Measurements from ENCODE around the gene TREML1. TPM values are rescaled to one million over a fixed set of nuclear protein-coding genes. Genes with fewer than 3 reads are reported as not detected.

Gene TREML1
- polyA plus RNA-seq, 4 donors: 0.07 to 0.16 TPM; not detected in 2

GRCh38 chr6:41161380-41161779 is 7.2 kb upstream of the TREML1 start:
- Histone ChIP-seq H3K4me3 (ENCODE audit: low read depth in 1 of 3, low read length in 3 of 3) (no peak overlapping the region), H3K27ac (ENCODE audit: low read depth in 1 of 3, low read length in 2 of 3) (no peak overlapping the region), H3K36me3 (ENCODE audit: control insufficient read depth in 3 of 3, insufficient read depth in 2 of 3, low read depth in 1 of 3, low read length in 3 of 3) (no peaks in the 10 kb centered on the region), H3K27me3 (ENCODE audit: control insufficient read depth in 3 of 3, insufficient read depth in 3 of 3, low read length in 3 of 3) (no peaks in the 10 kb centered on the region), H3K4me1 (ENCODE audit: control insufficient read depth in 3 of 3, insufficient read depth in 2 of 3, low read depth in 1 of 3, low read length in 2 of 3) (no peaks in the 10 kb centered on the region), H3K9me3 (ENCODE audit: control insufficient read depth in 2 of 2, insufficient read depth in 1 of 2, low read depth in 1 of 2, low read length in 1 of 2) (no peaks in the 10 kb centered on the region)
- DNase-seq (no peak), FAIRE-seq (no peak)
- WGBS, 3 donors: 85 to 89% (median 87%) methylated on average over 10 of the region's 10 CpGs

- 71 to 83% (median 75%) methylated on average over 3 of the region's 3 CpGs for WGBS, 3 donors
- H3K27ac ChIP-seq (ENCODE audit: low read depth in 1 of 3, low read length in 2 of 3): no peak overlapping the region
- FAIRE-seq: no peak
- H3K4me1 ChIP-seq (ENCODE audit: control insufficient read depth in 3 of 3, insufficient read depth in 2 of 3, low read depth in 1 of 3, low read length in 2 of 3): no peaks in the 10 kb centered on the region
- H3K4me3 ChIP-seq (ENCODE audit: low read depth in 1 of 3, low read length in 3 of 3): no peak overlapping the region
- H3K27me3 ChIP-seq (ENCODE audit: control insufficient read depth in 3 of 3, insufficient read depth in 3 of 3, low read length in 3 of 3): no peaks in the 10 kb centered on the region
- H3K9me3 ChIP-seq (ENCODE audit: control insufficient read depth in 2 of 2, insufficient read depth in 1 of 2, low read depth in 1 of 2, low read length in 1 of 2): no peaks in the 10 kb centered on the region
- no peak for DNase-seq
- H3K36me3 ChIP-seq (ENCODE audit: control insufficient read depth in 3 of 3, insufficient read depth in 2 of 3, low read depth in 1 of 3, low read length in 3 of 3): no peaks in the 10 kb centered on the region
Measured at GRCh38 chr6:41160933-41161332, 6.8 kb upstream of the TREML1 start.

- WGBS, 3 donors: 61 to 68% (median 67%) methylated on average over 12 of the region's 12 CpGs
- Histone ChIP-seq H3K4me1 (ENCODE audit: control insufficient read depth in 3 of 3, insufficient read depth in 2 of 3, low read depth in 1 of 3, low read length in 2 of 3) (no peaks in the 10 kb centered on the region), H3K36me3 (ENCODE audit: control insufficient read depth in 3 of 3, insufficient read depth in 2 of 3, low read depth in 1 of 3, low read length in 3 of 3) (no peaks in the 10 kb centered on the region), H3K27me3 (ENCODE audit: control insufficient read depth in 3 of 3, insufficient read depth in 3 of 3, low read length in 3 of 3) (no peaks in the 10 kb centered on the region), H3K27ac (ENCODE audit: low read depth in 1 of 3, low read length in 2 of 3) (no peak overlapping the region), H3K4me3 (ENCODE audit: low read depth in 1 of 3, low read length in 3 of 3) (no peak overlapping the region), H3K9me3 (ENCODE audit: control insufficient read depth in 2 of 2, insufficient read depth in 1 of 2, low read depth in 1 of 2, low read length in 1 of 2) (no peaks in the 10 kb centered on the region)
- DNase-seq (peak in 1 of 2 donors; percentile 11), FAIRE-seq (no peak)
Measured at GRCh38 chr6:41159415-41160082, 5.4 kb upstream of the TREML1 start.

GRCh38 chr6:41157323-41157722 is 3.2 kb upstream of the TREML1 start:
- no peak overlapping the region for H3K4me3 ChIP-seq (ENCODE audit: low read depth in 1 of 3, low read length in 3 of 3)
- FAIRE-seq (no peak), DNase-seq (no peak)
- H3K4me1 ChIP-seq (ENCODE audit: control insufficient read depth in 3 of 3, insufficient read depth in 2 of 3, low read depth in 1 of 3, low read length in 2 of 3): no peaks in the 10 kb centered on the region
- no peak overlapping the region for H3K27ac ChIP-seq (ENCODE audit: low read depth in 1 of 3, low read length in 2 of 3)
- no peaks in the 10 kb centered on the region for H3K9me3 ChIP-seq (ENCODE audit: control insufficient read depth in 2 of 2, insufficient read depth in 1 of 2, low read depth in 1 of 2, low read length in 1 of 2)
- WGBS, 3 donors: 78 to 87% (median 86%) methylated on average over 5 of the region's 5 CpGs
- H3K36me3 ChIP-seq (ENCODE audit: control insufficient read depth in 3 of 3, insufficient read depth in 2 of 3, low read depth in 1 of 3, low read length in 3 of 3): no peaks in the 10 kb centered on the region
- no peaks in the 10 kb centered on the region for H3K27me3 ChIP-seq (ENCODE audit: control insufficient read depth in 3 of 3, insufficient read depth in 3 of 3, low read length in 3 of 3)

- Histone ChIP-seq H3K27ac (ENCODE audit: low read depth in 1 of 3, low read length in 2 of 3) (no peak overlapping the region), H3K4me1 (ENCODE audit: control insufficient read depth in 3 of 3, insufficient read depth in 2 of 3, low read depth in 1 of 3, low read length in 2 of 3) (no peaks in the 10 kb centered on the region), H3K36me3 (ENCODE audit: control insufficient read depth in 3 of 3, insufficient read depth in 2 of 3, low read depth in 1 of 3, low read length in 3 of 3) (no peaks in the 10 kb centered on the region), H3K4me3 (ENCODE audit: low read depth in 1 of 3, low read length in 3 of 3) (no peak overlapping the region), H3K9me3 (ENCODE audit: control insufficient read depth in 2 of 2, insufficient read depth in 1 of 2, low read depth in 1 of 2, low read length in 1 of 2) (no peaks in the 10 kb centered on the region), H3K27me3 (ENCODE audit: control insufficient read depth in 3 of 3, insufficient read depth in 3 of 3, low read length in 3 of 3) (no peaks in the 10 kb centered on the region)
- WGBS, 3 donors: 84 to 95% (median 94%) methylated on average over 6 of the region's 6 CpGs
- no peak for DNase-seq
- no peak for FAIRE-seq
Measured at GRCh38 chr6:41156771-41157170, 2.6 kb upstream of the TREML1 start.

GRCh38 chr6:41156001-41156400 is 1.9 kb upstream of the TREML1 start:
- DNase-seq (no peak), FAIRE-seq (no peak)
- Histone ChIP-seq H3K27ac (ENCODE audit: low read depth in 1 of 3, low read length in 2 of 3) (no peak overlapping the region), H3K4me3 (ENCODE audit: low read depth in 1 of 3, low read length in 3 of 3) (no peak overlapping the region), H3K9me3 (ENCODE audit: control insufficient read depth in 2 of 2, insufficient read depth in 1 of 2, low read depth in 1 of 2, low read length in 1 of 2) (no peaks in the 10 kb centered on the region), H3K36me3 (ENCODE audit: control insufficient read depth in 3 of 3, insufficient read depth in 2 of 3, low read depth in 1 of 3, low read length in 3 of 3) (no peaks in the 10 kb centered on the region), H3K4me1 (ENCODE audit: control insufficient read depth in 3 of 3, insufficient read depth in 2 of 3, low read depth in 1 of 3, low read length in 2 of 3) (no peaks in the 10 kb centered on the region), H3K27me3 (ENCODE audit: control insufficient read depth in 3 of 3, insufficient read depth in 3 of 3, low read length in 3 of 3) (no peaks in the 10 kb centered on the region)
- 83 to 91% (median 90%) methylated on average over 4 of the region's 4 CpGs for WGBS, 3 donors

- WGBS, 3 donors: 26 to 45% (median 28%) methylated on average over 7 of the region's 7 CpGs
- FAIRE-seq: no peak
- no peaks in the 10 kb centered on the region for H3K27me3 ChIP-seq (ENCODE audit: control insufficient read depth in 3 of 3, insufficient read depth in 3 of 3, low read length in 3 of 3)
- DNase-seq: no peak
- H3K4me3 ChIP-seq (ENCODE audit: low read depth in 1 of 3, low read length in 3 of 3): no peak overlapping the region
- H3K36me3 ChIP-seq (ENCODE audit: control insufficient read depth in 3 of 3, insufficient read depth in 2 of 3, low read depth in 1 of 3, low read length in 3 of 3): no peaks in the 10 kb centered on the region
- no peaks in the 10 kb centered on the region for H3K9me3 ChIP-seq (ENCODE audit: control insufficient read depth in 2 of 2, insufficient read depth in 1 of 2, low read depth in 1 of 2, low read length in 1 of 2)
- no peaks in the 10 kb centered on the region for H3K4me1 ChIP-seq (ENCODE audit: control insufficient read depth in 3 of 3, insufficient read depth in 2 of 3, low read depth in 1 of 3, low read length in 2 of 3)
- H3K27ac ChIP-seq (ENCODE audit: low read depth in 1 of 3, low read length in 2 of 3): no peak overlapping the region
Measured at GRCh38 chr6:41155132-41155805, 1.1 kb upstream of the TREML1 start.

- H3K27me3 ChIP-seq (ENCODE audit: control insufficient read depth in 3 of 3, insufficient read depth in 3 of 3, low read length in 3 of 3): no peaks in the 10 kb centered on the region
- peaks cover 0 to 2% (median 0%) of the 10 kb centered on the region in 3 donors for H3K36me3 ChIP-seq (ENCODE audit: control insufficient read depth in 3 of 3, insufficient read depth in 2 of 3, low read depth in 1 of 3, low read length in 3 of 3)
- DNase-seq: no peak
- H3K4me3 ChIP-seq (ENCODE audit: low read depth in 1 of 3, low read length in 3 of 3): no peak overlapping the region
- no peaks in the 10 kb centered on the region for H3K4me1 ChIP-seq (ENCODE audit: control insufficient read depth in 3 of 3, insufficient read depth in 2 of 3, low read depth in 1 of 3, low read length in 2 of 3)
- 77 to 88% (median 87%) methylated on average over 4 of the region's 4 CpGs for whole genome bisulfite sequencing, 3 donors
- no peak overlapping the region for H3K27ac ChIP-seq (ENCODE audit: low read depth in 1 of 3, low read length in 2 of 3)
- no peaks in the 10 kb centered on the region for H3K9me3 ChIP-seq (ENCODE audit: control insufficient read depth in 2 of 2, insufficient read depth in 1 of 2, low read depth in 1 of 2, low read length in 1 of 2)
- no peak for FAIRE-seq
Measured at GRCh38 chr6:41153451-41153850, 696 bp downstream of the TREML1 start.
